Measurements from ENCODE around the gene SPART.
"Not testable (repeated sequence)": the region's sequence is repeated elsewhere in the genome, so short reads cannot be mapped to it uniquely, and the experiment has no call there.

SPART gene

GRCh38 chr13:36354842-36355623, 8.8 kb upstream of the SPART start:
- DNase-seq = no peak

GRCh38 chr13:36353001-36353400, 6.8 kb upstream of the SPART start:
- no peak for DNase-seq

GRCh38 chr13:36352350-36352749, 6.2 kb upstream of the SPART start:
- DNase-seq = no peak

- DNase-seq = peak; percentile 50 to 72
Measured at GRCh38 chr13:36347531-36348210, 1.5 kb upstream of the SPART start.

- DNase-seq = peak; percentile 82 to 86
Measured at GRCh38 chr13:36345438-36346221, 564 bp downstream of the SPART start.

GRCh38 chr13:36344886-36345437, 1.2 kb downstream of the SPART start:
- DNase-seq = no peak

GRCh38 chr13:36344173-36344572, 2.0 kb downstream of the SPART start:
- DNase-seq = peak; percentile 70 to 71

- DNase-seq = no peak
Measured at GRCh38 chr13:36343766-36344165, 2.4 kb downstream of the SPART start.

GRCh38 chr13:36342715-36343114, 3.5 kb downstream of the SPART start:
- no peak for DNase-seq

- no peak for DNase-seq
Measured at GRCh38 chr13:36341718-36342117, 4.5 kb downstream of the SPART start.

GRCh38 chr13:36339600-36340155, 6.5 kb downstream of the SPART start:
- DNase-seq = no peak

- DNase-seq = no peak
Measured at GRCh38 chr13:36337938-36338641, 8.1 kb downstream of the SPART start.

- peak; percentile 9 to 30 for DNase-seq
Measured at GRCh38 chr13:36332986-36333385, 13.2 kb downstream of the SPART start.

GRCh38 chr13:36332255-36332654, 13.9 kb downstream of the SPART start:
- not testable (repeated sequence) for DNase-seq

GRCh38 chr13:36331280-36331679, 14.9 kb downstream of the SPART start:
- no peak for DNase-seq

- no peak for DNase-seq
Measured at GRCh38 chr13:36329361-36329760, 16.8 kb downstream of the SPART start.

- DNase-seq = no peak
Measured at GRCh38 chr13:36328821-36329220, 17.4 kb downstream of the SPART start.

GRCh38 chr13:36325912-36326311, 20.3 kb downstream of the SPART start:
- DNase-seq = no peak

- DNase-seq = not testable (repeated sequence)
Measured at GRCh38 chr13:36324881-36325280, 21.3 kb downstream of the SPART start.

- no peak for DNase-seq
Measured at GRCh38 chr13:36323951-36324566, 22.1 kb downstream of the SPART start.

- no peak for DNase-seq
Measured at GRCh38 chr13:36323408-36323807, 22.8 kb downstream of the SPART start.

- DNase-seq = not testable (repeated sequence)
Measured at GRCh38 chr13:36319793-36320192, 26.4 kb downstream of the SPART start.

Measured in inflammatory macrophage (primary cell).